Common myeloid progenitor, CD34-positive (primary cell): ENCODE measurements around the gene FHAD1.
"Not testable (repeated sequence)": the region's sequence is repeated elsewhere in the genome, so short reads cannot be mapped to it uniquely, and the experiment has no call there.

Source experiments
- CTCF ChIA-PET: fragments of 350-600 bp; sonication (Branson Sonifier 250); formaldehyde crosslinking; loops from one replicate; lab custom pipeline; 2021; ENCODE audit warnings: antibody characterized with exemption; lab: Charles Lee
- POLR2A ChIA-PET: fragments of 350-600 bp; sonication (Branson Sonifier 250); formaldehyde crosslinking; loops from one replicate; lab custom pipeline; 2021; ENCODE audit warnings: antibody characterized with exemption; lab: Charles Lee
- DNase-seq, 3 donors: peaks; one replicate each; pipeline versions ENCODE4 v3.0.0 to v3.0.0-alpha.2; 2013
- H3K27ac ChIP-seq, 2 experiments: 1 replicate in 1 of 2; 2 replicates in 1 of 2; pipeline ENCODE4 v1.7.0; 2013; ENCODE audit warnings: inconsistent platforms in 2 of 2, low read length in 2 of 2, mild to moderate bottlenecking in 2 of 2, low read depth in 1 of 2, moderate library complexity in 1 of 2; ENCODE audit not compliant: severe bottlenecking in 2 of 2, insufficient read depth in 1 of 2, poor library complexity in 1 of 2
- H3K27me3 ChIP-seq, 5 experiments: replicated peaks in 2 of 5; 1 replicate in 3 of 5; 2 replicates in 2 of 5; pipeline versions ENCODE4 v1.6.1 to v1.7.0; 2013; ENCODE audit warnings: low read length in 4 of 5, mild to moderate bottlenecking in 2 of 5, moderate library complexity in 2 of 5, inconsistent platforms in 1 of 5; ENCODE audit not compliant: insufficient read depth in 5 of 5, control insufficient read depth in 4 of 5
- H3K36me3 ChIP-seq, 4 experiments: 1 replicate in 2 of 4; 2 replicates in 2 of 4; pipeline versions ENCODE4 v1.6.1 to v1.7.0; 2013; ENCODE audit warnings: low read length in 3 of 4, control low read depth in 1 of 4, mild to moderate bottlenecking in 1 of 4; ENCODE audit not compliant: control insufficient read depth in 4 of 4, insufficient read depth in 4 of 4
- H3K4me1 ChIP-seq, 4 experiments: 1 replicate in 3 of 4; 2 replicates in 1 of 4; pipeline versions ENCODE4 v1.6.1 to v1.7.1; 2013; ENCODE audit warnings: low read length in 3 of 4, mild to moderate bottlenecking in 3 of 4, control low read depth in 1 of 4, inconsistent platforms in 1 of 4, moderate library complexity in 1 of 4; ENCODE audit not compliant: control insufficient read depth in 4 of 4, insufficient read depth in 4 of 4; ENCODE audit errors: control extremely low read depth in 1 of 4
- H3K4me3 ChIP-seq, 7 experiments: 1 replicate in 4 of 7; 2 replicates in 3 of 7; pipeline versions ENCODE4 v1.5.1 to v1.7.0; 2013; ENCODE audit warnings: mild to moderate bottlenecking in 7 of 7, low read length in 6 of 7, moderate library complexity in 6 of 7, inconsistent platforms in 2 of 7, low read depth in 2 of 7, control low read depth in 1 of 7; ENCODE audit not compliant: insufficient read depth in 4 of 7, control insufficient read depth in 1 of 7; ENCODE audit errors: extremely low read depth in 1 of 7
- H3K9me3 ChIP-seq, 5 experiments: 1 replicate in 4 of 5; 2 replicates in 1 of 5; pipeline versions ENCODE4 v1.6.1 to v1.7.1; 2013; ENCODE audit warnings: low read length in 4 of 5, mild to moderate bottlenecking in 2 of 5, inconsistent platforms in 1 of 5, low read depth in 1 of 5, moderate library complexity in 1 of 5; ENCODE audit not compliant: control insufficient read depth in 4 of 5, insufficient read depth in 2 of 5; ENCODE audit errors: control extremely low read depth in 1 of 5
- WGBS: methylation state at CpG from one replicate; pipeline ENCODE4 v1.1.5; 2013; ENCODE audit not compliant: insufficient coverage; 5-methylcytosine and 5-hydroxymethylcytosine counted together

Gene FHAD1

DNA sequence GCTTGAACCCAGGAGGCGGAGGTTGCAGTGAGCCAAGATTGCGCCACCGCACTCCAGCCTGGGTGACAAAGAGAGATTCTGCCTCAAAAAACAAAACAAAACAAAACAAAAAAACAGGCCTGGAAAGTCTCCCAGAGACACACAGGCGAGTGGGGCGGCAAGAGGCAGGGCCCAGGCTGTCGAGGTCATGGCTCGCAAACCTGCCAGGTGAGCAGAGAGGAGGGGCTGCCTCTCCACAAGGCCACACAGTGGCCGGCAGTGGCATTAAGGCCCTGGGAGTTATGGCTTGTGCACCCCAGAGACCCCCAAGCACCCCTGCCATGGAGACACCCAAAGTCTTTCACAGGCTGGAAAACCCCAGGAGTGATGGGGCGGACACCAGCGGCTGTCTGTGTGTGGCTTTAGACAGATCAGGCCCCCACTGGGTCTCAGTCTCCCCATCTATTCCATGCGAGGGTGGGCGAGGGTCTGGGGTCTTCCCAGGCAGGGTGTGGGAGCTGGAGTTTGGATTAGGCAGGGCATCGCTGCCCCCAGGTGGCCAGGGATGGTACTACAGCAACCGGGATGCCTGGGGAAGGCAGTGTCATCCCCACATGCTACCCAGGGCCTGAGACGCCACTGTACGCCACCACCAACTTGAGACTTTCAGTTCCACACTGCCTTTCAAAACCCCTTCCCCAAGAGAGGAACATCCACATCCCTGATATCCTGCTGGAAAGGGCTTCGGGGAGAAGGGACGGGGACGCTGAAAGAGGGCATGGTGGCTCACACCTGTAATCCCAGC lies 184.0 kb downstream of the FHAD1 start:
- H3K27ac ChIP-seq, result no peak overlapping the region
- no peaks in the 10 kb centered on the region for H3K27me3 ChIP-seq
- ChIA-PET POLR2A (interaction anchor here (1.5 to 2.8 kb wide), 2 partner anchors 14 to 107 kb away, joined by 4 to 7 read pairs; no protein-coding TSS in a partner anchor), CTCF (interaction anchor here (0.6 to 6.8 kb wide), 21 partner anchors 10 to 282 kb away, joined by 3 to 92 read pairs (median 4); no protein-coding TSS in a partner anchor)
- peaks cover 5 to 40% (median 24%) of the 10 kb centered on the region in 4 experiments for H3K36me3 ChIP-seq
- no peaks in the 10 kb centered on the region for H3K9me3 ChIP-seq
- peak in 2 of 3 donors; percentile 61 to 69 for DNase-seq
- no peak overlapping the region for H3K4me3 ChIP-seq
- 71% methylated on average over 11 of the region's 19 CpGs for WGBS
- peaks cover 0 to 6% (median under 1%) of the 10 kb centered on the region in 4 experiments for H3K4me1 ChIP-seq

DNA sequence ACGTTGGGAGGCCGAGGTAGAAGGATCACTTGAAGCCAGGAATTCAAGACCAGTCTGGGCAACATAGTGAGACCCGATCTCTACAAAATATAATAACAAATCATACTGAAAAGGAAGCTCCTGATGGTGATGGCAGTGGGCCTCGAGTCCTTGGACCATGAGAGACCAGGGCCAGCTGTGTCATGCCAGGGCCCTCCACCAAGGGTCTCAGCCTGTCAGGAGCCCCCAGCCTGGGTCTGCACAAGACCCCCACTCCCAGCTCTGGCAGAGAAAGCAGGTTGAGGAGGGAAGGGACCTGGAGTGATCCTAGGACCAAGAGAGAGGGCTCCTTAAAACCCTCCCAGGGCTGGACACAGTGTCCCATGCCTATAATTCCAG lies 184.5 kb downstream of the FHAD1 start:
- no peak for DNase-seq
- WGBS, result 75% methylated on average over 2 of the region's 4 CpGs
- Histone ChIP-seq H3K4me3 (no peak overlapping the region), H3K4me1 (peaks cover 0 to 6% (median under 1%) of the 10 kb centered on the region in 4 experiments), H3K27ac (no peak overlapping the region), H3K27me3 (no peaks in the 10 kb centered on the region), H3K36me3 (peaks cover 5 to 35% (median 20%) of the 10 kb centered on the region in 4 experiments), H3K9me3 (no peaks in the 10 kb centered on the region)
- POLR2A ChIA-PET, result interaction anchor here (0.5 to 2.8 kb wide), 5 partner anchors 8 to 151 kb away, joined by 3 to 7 read pairs (median 4); no protein-coding TSS in a partner anchor
- CTCF ChIA-PET, result interaction anchor here (1.0 to 6.8 kb wide), 22 partner anchors 9 to 128 kb away, joined by 3 to 92 read pairs (median 4); no protein-coding TSS in a partner anchor

DNA sequence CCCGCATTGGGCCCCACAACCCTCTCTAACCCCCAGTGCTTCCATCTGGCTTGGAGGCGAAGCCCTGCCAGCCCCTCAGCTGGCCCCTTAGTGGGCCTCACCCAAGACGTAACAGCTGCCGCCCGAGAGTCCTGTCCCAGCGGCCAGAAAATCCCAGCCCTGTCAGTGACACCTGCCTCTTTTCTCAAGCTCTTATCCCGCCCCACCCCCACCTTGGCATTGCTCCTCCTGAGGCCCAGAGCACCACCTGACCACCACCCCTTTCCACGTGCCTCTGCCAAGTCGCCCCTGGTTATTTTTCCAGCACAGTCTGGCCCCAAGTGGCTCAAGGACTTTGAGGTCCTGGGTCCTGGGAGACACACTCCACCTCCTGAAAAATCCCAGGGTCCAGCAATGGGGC lies 185.3 kb downstream of the FHAD1 start:
- Histone ChIP-seq H3K4me3 (no peak overlapping the region), H3K27me3 (no peaks in the 10 kb centered on the region), H3K36me3 (peaks cover 5 to 27% (median 17%) of the 10 kb centered on the region in 4 experiments), H3K9me3 (no peaks in the 10 kb centered on the region), H3K27ac (no peak overlapping the region), H3K4me1 (peaks cover 0 to 6% (median under 1%) of the 10 kb centered on the region in 4 experiments)
- 100% methylated on average over 8 of the region's 9 CpGs for WGBS
- DNase-seq, result no peak
- POLR2A ChIA-PET, result interaction anchor here (0.5 to 2.8 kb wide), 5 partner anchors 9 to 152 kb away, joined by 3 to 7 read pairs (median 4); no protein-coding TSS in a partner anchor
- CTCF ChIA-PET, result interaction anchor here (1.0 to 6.8 kb wide), 18 partner anchors 9 to 129 kb away, joined by 3 to 92 read pairs (median 4); no protein-coding TSS in a partner anchor

DNA sequence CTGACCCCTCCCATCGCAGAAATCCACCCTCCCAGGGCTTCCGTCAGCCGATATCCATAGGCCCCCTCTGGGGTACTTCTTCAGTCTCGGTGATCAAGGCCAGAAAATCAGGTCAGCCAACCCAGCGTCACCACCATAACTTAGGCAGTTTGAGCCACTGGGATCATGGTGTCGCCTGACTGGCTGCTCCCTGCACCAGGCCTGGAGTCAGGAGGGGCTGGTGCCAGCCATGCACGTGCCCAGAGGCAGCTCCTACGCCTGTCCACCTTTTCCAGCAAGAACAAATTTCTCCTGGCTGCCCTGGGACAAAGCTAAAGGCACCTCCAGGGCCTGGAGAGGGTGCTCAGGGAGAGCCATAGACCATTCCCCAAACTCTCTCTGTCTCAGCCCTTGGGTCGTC lies 186.4 kb downstream of the FHAD1 start:
- CTCF ChIA-PET, result interaction anchor here (0.8 to 6.8 kb wide), 2 partner anchors 10 to 111 kb away, joined by 3 to 92 read pairs; no protein-coding TSS in a partner anchor

DNA sequence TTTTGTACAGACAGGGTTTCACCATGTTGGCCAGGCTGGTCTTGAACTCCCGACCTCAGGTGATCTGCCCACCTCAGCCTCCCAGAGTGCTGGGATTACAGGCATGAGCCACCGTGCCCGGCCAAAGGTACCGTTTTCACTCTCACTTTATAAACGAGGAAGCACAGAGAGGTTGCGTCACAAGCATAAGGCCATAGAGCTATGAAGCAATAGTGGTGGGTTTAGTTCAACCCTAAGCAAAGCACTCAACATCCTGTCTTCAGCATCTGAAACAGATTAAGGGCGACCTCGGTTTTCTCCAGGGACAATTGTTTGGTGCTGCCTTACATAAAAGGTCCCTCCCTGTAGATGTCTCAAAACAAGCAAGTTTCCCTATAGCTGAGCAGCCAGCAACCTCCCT lies 187.7 kb downstream of the FHAD1 start:
- peak in 2 of 3 donors; percentile 46 to 65 for DNase-seq
- H3K27ac ChIP-seq, H3K36me3 ChIP-seq, H3K9me3 ChIP-seq, H3K4me3 ChIP-seq, H3K27me3 ChIP-seq, H3K4me1 ChIP-seq: not testable (repeated sequence)
- ChIA-PET POLR2A (interaction anchor here (0.8 kb wide), 1 partner anchor 48 kb away, joined by 3 read pairs; no protein-coding TSS in a partner anchor), CTCF (interaction anchor here (1.2 to 6.8 kb wide), 3 partner anchors 12 to 112 kb away, joined by 3 to 92 read pairs (median 3); no protein-coding TSS in a partner anchor)
- WGBS, result 92% methylated on average over 4 of the region's 8 CpGs

More for the DNA sequence above, 186.4 kb downstream of the FHAD1 start:
- Histone ChIP-seq H3K36me3 (peaks cover 4 to 19% (median 10%) of the 10 kb centered on the region in 4 experiments), H3K4me3 (no peak overlapping the region), H3K27me3 (no peaks in the 10 kb centered on the region), H3K9me3 (no peaks in the 10 kb centered on the region), H3K4me1 (peaks cover 0 to 6% (median under 1%) of the 10 kb centered on the region in 4 experiments), H3K27ac (no peak overlapping the region)
- 79% methylated on average over 7 of the region's 9 CpGs for WGBS
- POLR2A ChIA-PET, result no interaction called here
- no peak for DNase-seq

DNA sequence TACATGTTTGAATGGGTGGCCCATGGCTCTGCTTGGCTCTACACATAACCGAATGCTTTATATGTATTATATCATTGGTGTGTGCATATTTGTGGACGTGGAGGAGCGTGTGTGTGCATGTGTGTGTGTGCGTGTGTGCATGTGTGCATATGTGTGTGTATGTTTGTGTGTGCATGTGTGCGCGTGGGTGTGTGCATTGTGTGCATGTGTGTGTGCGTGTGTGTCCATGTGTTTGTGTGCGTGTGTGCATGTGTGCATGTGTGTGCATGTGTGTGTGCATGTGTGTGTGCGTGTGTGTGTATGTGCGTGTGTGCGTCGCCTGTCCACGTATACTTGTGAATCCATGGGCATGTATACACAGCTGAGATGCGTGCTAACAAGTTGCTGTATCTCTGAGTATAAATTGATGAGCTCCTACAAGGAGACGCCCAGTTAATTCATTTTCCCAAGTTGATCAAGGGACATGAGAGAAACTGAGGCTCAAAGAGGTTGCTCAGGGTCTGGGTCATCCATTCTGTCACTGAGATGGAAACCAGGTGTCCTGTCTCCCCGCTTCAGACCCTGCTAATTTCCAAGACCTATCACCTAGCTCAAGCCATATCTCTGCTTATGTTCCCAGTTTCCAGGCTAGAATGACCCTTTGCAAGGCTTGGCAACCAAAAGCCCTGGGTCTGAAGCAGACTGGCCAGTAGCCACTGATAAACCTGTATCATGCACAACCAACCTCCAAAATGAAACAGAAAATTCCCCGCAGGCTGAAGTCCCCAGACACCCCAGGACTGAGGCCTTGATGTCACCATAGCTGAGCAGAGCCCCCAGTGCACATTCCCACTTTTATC lies 188.4 kb downstream of the FHAD1 start:
- Histone ChIP-seq H3K27ac (no peak overlapping the region), H3K9me3 (no peaks in the 10 kb centered on the region), H3K4me1 (peaks cover 0 to 6% (median under 1%) of the 10 kb centered on the region in 4 experiments), H3K27me3 (no peaks in the 10 kb centered on the region), H3K4me3 (no peak overlapping the region), H3K36me3 (peaks cover 0 to 2% (median 1%) of the 10 kb centered on the region in 4 experiments)
- ChIA-PET POLR2A (interaction anchor here (0.7 kb wide), 1 partner anchor 77 kb away, joined by 4 read pairs; no protein-coding TSS in a partner anchor), CTCF (interaction anchor here (1.4 to 6.8 kb wide), 2 partner anchors 12 to 113 kb away, joined by 3 to 92 read pairs; no protein-coding TSS in a partner anchor)
- WGBS, result 97% methylated on average over 12 of the region's 17 CpGs
- DNase-seq, result peak in 1 of 3 donors; percentile 53
